B cell (primary cell): Measurements from ENCODE around the gene TMEM260. TPM values are rescaled to one million over a fixed set of nuclear protein-coding genes. Genes with fewer than 3 reads are reported as not detected.

Experiments
- ATAC-seq: fragments of 200-7000 bp; cut with Tn5 transposase; one replicate; pipeline ENCODE4 v1.10.0; 2021; ENCODE audit warnings: low read depth, mild to moderate bottlenecking, moderate number of reproducible peaks, moderate library complexity
- CTCF ChIA-PET: fragments of 350-600 bp; sonication (Branson Sonifier 250); formaldehyde crosslinking; loops from one replicate; lab custom pipeline; 2021; ENCODE audit warnings: antibody characterized with exemption, inconsistent platforms; lab: Charles Lee
- POLR2A ChIA-PET: fragments of 350-600 bp; sonication (Branson Sonifier 250); formaldehyde crosslinking; loops from one replicate; lab custom pipeline; 2021; ENCODE audit warnings: antibody characterized with exemption; lab: Charles Lee
- DNase-seq: peaks from one replicate; pipeline ENCODE4 v3.0.0; 2013
- H2AFZ ChIP-seq: 2 replicates; pipeline ENCODE4 v1.6.1; 2012; ENCODE audit warnings: mild to moderate bottlenecking, low read depth, low read length; ENCODE audit not compliant: insufficient read depth, poor library complexity, severe bottlenecking
- H3K27ac ChIP-seq, 2 donors: 1 replicate in 1 of 2; 2 replicates in 1 of 2; pipeline ENCODE4 v1.5.1; 2012 to 2013; ENCODE audit warnings: low read length in 2 of 2, mild to moderate bottlenecking in 2 of 2, moderate library complexity in 1 of 2
- H3K27me3 ChIP-seq, 4 experiments: fragments of 200-600 bp in 1 of 4; sonication (generic) in 1 of 4; replicated peaks in 1 of 4; 1 replicate in 2 of 4; 2 replicates in 2 of 4; pipeline versions ENCODE4 v1.6.1 to v1.7.0; 2013 to 2016; ENCODE audit warnings: low read length in 3 of 4, mild to moderate bottlenecking in 2 of 4, mixed read lengths in 1 of 4, moderate library complexity in 1 of 4; ENCODE audit not compliant: insufficient read depth in 4 of 4, control insufficient read depth in 3 of 4; ENCODE audit errors: control extremely low read depth in 1 of 4
- H3K36me3 ChIP-seq, 2 experiments: replicated peaks in 1 of 2; 1 replicate in 1 of 2; 2 replicates in 1 of 2; pipeline versions ENCODE4 v1.6.1 to v1.7.1; 2013; ENCODE audit warnings: low read length in 1 of 2; ENCODE audit not compliant: insufficient read depth in 2 of 2, control insufficient read depth in 1 of 2; ENCODE audit errors: control extremely low read depth in 1 of 2, extremely low read depth in 1 of 2
- H3K4me1 ChIP-seq, 2 donors: fragments of 200-600 bp in 1 of 2; sonication (generic) in 1 of 2; 1 replicate in 1 of 2; 2 replicates in 1 of 2; pipeline versions ENCODE4 v1.5.1 to v1.6.1; 2013 to 2017; ENCODE audit warnings: low read length in 2 of 2; ENCODE audit not compliant: control insufficient read depth in 2 of 2, insufficient read depth in 2 of 2
- H3K4me2 ChIP-seq: replicated peaks from 2 replicates; pipeline ENCODE3; 2012; ENCODE audit warnings: mild to moderate bottlenecking, low read depth, low read length; ENCODE audit not compliant: poor library complexity, severe bottlenecking
- H3K4me3 ChIP-seq, 5 experiments: fragments of 200-600 bp in 1 of 5; sonication (generic) in 1 of 5; 1 replicate in 3 of 5; 2 replicates in 2 of 5; pipeline versions ENCODE4 v1.5.1 to v1.7.0; 2011 to 2016; ENCODE audit warnings: low read length in 4 of 5, mild to moderate bottlenecking in 4 of 5, low read depth in 2 of 5, control low read depth in 1 of 5, moderate library complexity in 1 of 5; ENCODE audit not compliant: insufficient read depth in 1 of 5; ENCODE audit errors: control extremely low read depth in 1 of 5, extremely low read depth in 1 of 5
- H3K79me2 ChIP-seq: fragments of 200-600 bp; sonication (generic); one replicate; pipeline ENCODE4 v1.6.0; 2016; ENCODE audit warnings: low read length; ENCODE audit not compliant: control insufficient read depth, insufficient read depth
- H3K9ac ChIP-seq: fragments of 200-600 bp; sonication (generic); 2 replicates; pipeline ENCODE4 v1.6.1; 2017; ENCODE audit warnings: mild to moderate bottlenecking, low read length, moderate library complexity
- H3K9me3 ChIP-seq, 3 donors: one replicate each; pipeline versions ENCODE4 v1.6.1 to v1.7.1; 2013; ENCODE audit warnings: low read length in 2 of 3; ENCODE audit not compliant: control insufficient read depth in 2 of 3, insufficient read depth in 1 of 3; ENCODE audit errors: control extremely low read depth in 1 of 3
- H4K20me1 ChIP-seq: 2 replicates; pipeline ENCODE4 v1.6.0; 2012; ENCODE audit warnings: mild to moderate bottlenecking, low read length; ENCODE audit not compliant: insufficient read depth, control insufficient read depth, poor library complexity, severe bottlenecking
- H3K27ac Mint-ChIP-seq: one replicate; pipeline ENCODE4 v1.8.0; 2021; ENCODE audit warnings: mixed read lengths
- H3K27me3 Mint-ChIP-seq: one replicate; pipeline ENCODE4 v1.8.0; 2021; ENCODE audit warnings: mixed read lengths
- H3K4me1 Mint-ChIP-seq: one replicate; pipeline ENCODE4 v1.8.0; 2021; ENCODE audit warnings: mixed read lengths
- H3K4me3 Mint-ChIP-seq: one replicate; pipeline ENCODE4 v1.8.0; 2021; ENCODE audit warnings: mixed read lengths
- H3K9me3 Mint-ChIP-seq: one replicate; pipeline ENCODE4 v1.8.0; 2022; ENCODE audit warnings: mixed read lengths; ENCODE audit not compliant: insufficient read depth
- CTCF ChIP-seq: fragments of 200-600 bp; IDR thresholded peaks from one replicate; pipeline ENCODE4 v1.8.0; 2022; ENCODE audit warnings: antibody characterized with exemption, mild to moderate bottlenecking
- EZH2 ChIP-seq: IDR thresholded peaks from 2 replicates; pipeline ENCODE4 v1.6.1; 2012; ENCODE audit warnings: borderline replicate concordance, low read depth, mild to moderate bottlenecking, moderate library complexity, low read length; ENCODE audit not compliant: insufficient read depth, poor library complexity, severe bottlenecking
- WGBS: methylation state at CpG from one replicate; pipeline ENCODE4 v1.1.5; 2013; ENCODE audit warnings: missing lambda C conversion rate; ENCODE audit not compliant: insufficient coverage; 5-methylcytosine and 5-hydroxymethylcytosine counted together
- intact Hi-C: fragments of 100-400 bp; cut with micrococcal nuclease; formaldehyde crosslinking; loops from one replicate; pipeline ENCODE4 v1.10.0; 2022
- polyA plus RNA-seq: library from polyadenylated mRNA; depleted of rRNA; stranded (reverse); fragments of >200 nt; gene quantifications from 2 replicates; pipeline ENCODE4 v1.2.3, GENCODE V29; 2012
- total RNA-seq, 2 donors: library from RNA; stranded (reverse); fragments of 120-200 nt in 1 of 2; gene quantifications; 1 replicate in 1 of 2; 2 replicates in 1 of 2; pipeline versions ENCODE4 v1.2.3 to v1.2.4, GENCODE V29; 2013 to 2022

The TMEM260 gene
- total and polyA plus RNA-seq, 2 donors (not counting 1 experiment from before 2014, with no cell fraction given), result 14.2 to 33.9 TPM

DNA sequence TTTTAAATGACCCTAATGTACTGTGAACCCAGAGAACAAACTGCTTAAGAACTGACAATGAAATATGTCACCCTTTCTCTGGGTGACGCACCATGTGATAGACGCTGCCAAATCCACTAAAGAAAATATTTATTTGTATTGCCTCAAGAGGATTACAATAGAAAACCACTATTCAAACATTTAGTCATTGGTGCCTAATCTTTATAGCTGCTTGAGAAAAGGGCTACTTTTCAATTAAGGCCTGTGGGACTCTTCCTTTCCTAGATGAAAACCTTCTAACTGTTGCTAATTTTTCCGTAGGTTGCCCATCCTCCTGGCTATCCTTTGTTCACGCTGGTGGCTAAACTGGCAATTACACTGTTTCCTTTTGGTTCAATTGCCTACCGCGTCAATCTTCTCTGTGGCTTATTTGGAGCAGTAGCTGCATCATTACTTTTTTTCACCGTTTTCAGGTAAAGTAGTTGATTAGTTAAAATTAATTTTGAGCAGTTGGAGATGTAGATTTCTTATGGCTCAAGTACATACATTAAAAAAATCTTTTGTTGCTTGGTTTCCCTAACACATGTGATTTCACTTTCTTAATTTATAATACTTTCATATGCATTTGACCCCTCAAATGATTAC, 6.0 kb downstream of the TMEM260 start:
- no peaks in the 10 kb centered on the region for H3K27me3 Mint-ChIP-seq
- H3K4me1 Mint-ChIP-seq, result peaks cover 32% of the 10 kb centered on the region
- H3K9me3 Mint-ChIP-seq, result no peaks in the 10 kb centered on the region
- POLR2A ChIA-PET, result no interaction called here
- CTCF ChIA-PET, result no interaction called here
- Histone ChIP-seq H4K20me1 (peaks cover 8% of the 10 kb centered on the region), H3K36me3 (peaks cover 11 to 26% of the 10 kb centered on the region in 2 experiments), H3K4me3 (no peak overlapping the region), H3K4me1 (peaks cover 21% of the 10 kb centered on the region in 2 donors), H2AFZ (no peak overlapping the region), H3K9ac (no peak overlapping the region), H3K4me2 (no peak overlapping the region), H3K27me3 (no peaks in the 10 kb centered on the region), H3K9me3 (no peaks in the 10 kb centered on the region), H3K79me2 (peaks cover 26% of the 10 kb centered on the region), H3K27ac (no peak overlapping the region)
- intact Hi-C loops, result no loop called here
- 89% methylated on average over 4 of the region's 7 CpGs for WGBS
- ATAC-seq (no peak), DNase-seq (no peak)
- H3K27ac Mint-ChIP-seq, result no peak overlapping the region
- no peak overlapping the region for H3K4me3 Mint-ChIP-seq
- TF ChIP-seq EZH2, result no peak
- TF ChIP-seq CTCF, result no peak

DNA sequence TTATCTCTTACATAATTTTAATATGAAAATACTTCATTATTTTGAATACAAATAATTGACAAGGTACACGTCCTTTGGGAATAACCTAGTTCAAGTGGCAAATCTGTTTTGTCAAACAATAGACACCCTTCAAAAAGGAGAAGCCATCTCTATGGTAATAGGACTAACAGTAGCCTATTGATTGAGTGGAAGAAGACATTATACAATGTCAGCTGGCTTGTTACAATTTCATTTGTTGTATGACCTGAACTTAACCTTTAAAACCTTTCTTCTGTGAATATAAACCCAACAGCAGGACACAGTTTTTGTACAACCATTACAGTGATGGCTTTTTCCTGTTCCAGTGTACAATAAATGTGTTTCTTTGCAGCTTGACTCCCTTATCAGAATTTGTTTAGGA, 8.1 kb downstream of the TMEM260 start:
- Histone ChIP-seq H3K9ac (no peak overlapping the region), H3K4me3 (no peak overlapping the region), H3K9me3 (no peaks in the 10 kb centered on the region), H3K36me3 (peaks cover 12 to 26% of the 10 kb centered on the region in 2 experiments), H3K79me2 (peaks cover 14% of the 10 kb centered on the region), H3K4me2 (no peak overlapping the region), H3K27me3 (no peaks in the 10 kb centered on the region), H3K27ac (no peak overlapping the region), H2AFZ (no peak overlapping the region), H4K20me1 (peaks cover 8% of the 10 kb centered on the region), H3K4me1 (peaks cover 6 to 7% of the 10 kb centered on the region in 2 donors)
- ChIA-PET POLR2A (no interaction called here), CTCF (no interaction called here)
- Mint-ChIP-seq H3K27ac (no peak overlapping the region), H3K4me3 (no peak overlapping the region), H3K27me3 (no peaks in the 10 kb centered on the region), H3K9me3 (no peaks in the 10 kb centered on the region), H3K4me1 (peaks cover 14% of the 10 kb centered on the region)
- WGBS, result no CpG with 5 or more reads among the region's 1 CpG
- ATAC-seq, result no peak
- intact Hi-C loops, result no loop called here
- no peak for TF ChIP-seq EZH2
- no peak for TF ChIP-seq CTCF
- DNase-seq, result no peak
